HFFc6 (cell line): ENCODE data around the gene ABLIM1. TPM values are rescaled to one million over a fixed set of nuclear protein-coding genes. Genes with fewer than 3 reads are reported as not detected.
A peak's percentile ranks its signal among the peaks of the same experiment; 100 is the strongest.

ENCODE experiments used
- DNase-seq: peaks from one replicate; pipeline ENCODE4 v3.0.0-alpha.2; 2018
- H3K27ac Mint-ChIP-seq: 2 replicates; pipeline ENCODE4 v1.8.0; 2020; ENCODE audit warnings: mild to moderate bottlenecking, mixed read lengths
- H3K27me3 Mint-ChIP-seq: 2 replicates; pipeline ENCODE4 v1.8.0; 2021; ENCODE audit warnings: mild to moderate bottlenecking, moderate library complexity, mixed read lengths; ENCODE audit not compliant: insufficient read depth
- H3K36me3 Mint-ChIP-seq: 2 replicates; pipeline ENCODE4 v1.8.0; 2021; ENCODE audit warnings: low read depth, mixed read lengths
- H3K4me1 Mint-ChIP-seq: 2 replicates; pipeline ENCODE4 v1.8.0; 2020; ENCODE audit warnings: low read depth, mixed read lengths
- H3K4me3 Mint-ChIP-seq: 2 replicates; pipeline ENCODE4 v1.8.0; 2020; ENCODE audit warnings: mild to moderate bottlenecking, moderate library complexity, mixed read lengths
- H3K9me3 Mint-ChIP-seq: 2 replicates; pipeline ENCODE4 v1.8.0; 2020; ENCODE audit warnings: mild to moderate bottlenecking, mixed read lengths
- CTCF ChIP-seq: fragments of 200-600 bp; sonication (generic); IDR thresholded peaks from 2 replicates; pipeline ENCODE4 v1.5.0; 2021; ENCODE audit warnings: antibody characterized with exemption, mild to moderate bottlenecking
- total RNA-seq, 6 experiments: library from RNA; stranded (reverse); fragmentation: NEBNext Ultra II Directional; extraction: Animal tissue kit (Norgen Biotek cat#: 25700); gene quantifications; 2 replicates in 1 of 6; 3 replicates in 5 of 6; pipeline ENCODE4 v1.2.3, GENCODE V29; 2021

ABLIM1 gene
- total RNA-seq, 6 experiments from 2014 or later = 8.0 to 14.6 (median 8.7) TPM

GRCh38 chr10:114687459-114687858 is 29.4 kb upstream of the ABLIM1 start:
- Mint-ChIP-seq H3K36me3 (0 out of 2 replicates have a peak, but pooled peaks cover 4% of the 10 kb centered on the region), H3K27ac (no peak overlapping the region), H3K9me3 (no peaks in the 10 kb centered on the region), H3K4me1 (peaks cover 49% of the 10 kb centered on the region), H3K4me3 (no peak overlapping the region), H3K27me3 (no peaks in the 10 kb centered on the region; the same call in 1 of the 2 replicates)
- no peak for TF ChIP-seq CTCF
- no peak for DNase-seq

GRCh38 chr10:114686013-114686412 is 27.9 kb upstream of the ABLIM1 start:
- no peak for TF ChIP-seq CTCF
- DNase-seq = no peak
- 0 out of 2 replicates have a peak, but pooled peaks cover 4% of the 10 kb centered on the region for H3K36me3 Mint-ChIP-seq
- no peak overlapping the region for H3K27ac Mint-ChIP-seq
- no peaks in the 10 kb centered on the region for H3K9me3 Mint-ChIP-seq
- no peaks in the 10 kb centered on the region for H3K27me3 Mint-ChIP-seq
- peaks cover 48% of the 10 kb centered on the region for H3K4me1 Mint-ChIP-seq
- no peak overlapping the region for H3K4me3 Mint-ChIP-seq

GRCh38 chr10:114685456-114685855 is 27.4 kb upstream of the ABLIM1 start:
- no peak overlapping the region for H3K4me3 Mint-ChIP-seq
- DNase-seq = no peak
- H3K27ac Mint-ChIP-seq = peak overlapping the region; percentile 26; the same call in 1 of the 2 replicates
- no peaks in the 10 kb centered on the region for H3K27me3 Mint-ChIP-seq
- no peak for TF ChIP-seq CTCF
- H3K9me3 Mint-ChIP-seq = no peaks in the 10 kb centered on the region
- peaks cover 45% of the 10 kb centered on the region for H3K4me1 Mint-ChIP-seq
- H3K36me3 Mint-ChIP-seq = 0 out of 2 replicates have a peak, but pooled peaks cover 4% of the 10 kb centered on the region

GRCh38 chr10:114684822-114685209 is 26.7 kb upstream of the ABLIM1 start:
- Mint-ChIP-seq H3K4me3 (peak overlapping the region; percentile 79), H3K4me1 (peaks cover 45% of the 10 kb centered on the region), H3K36me3 (0 out of 2 replicates have a peak, but pooled peaks cover 4% of the 10 kb centered on the region), H3K27ac (peak overlapping the region; percentile 71), H3K27me3 (no peaks in the 10 kb centered on the region), H3K9me3 (no peaks in the 10 kb centered on the region)
- TF ChIP-seq CTCF = no peak
- peak; percentile 74 for DNase-seq

GRCh38 chr10:114684084-114684821 is 26.2 kb upstream of the ABLIM1 start:
- no peaks in the 10 kb centered on the region for H3K9me3 Mint-ChIP-seq
- peaks cover 45% of the 10 kb centered on the region for H3K4me1 Mint-ChIP-seq
- H3K27me3 Mint-ChIP-seq = no peaks in the 10 kb centered on the region
- peak; percentile 19 for DNase-seq
- peak overlapping the region; percentile 79 for H3K4me3 Mint-ChIP-seq
- 0 out of 2 replicates have a peak, but pooled peaks cover 4% of the 10 kb centered on the region for H3K36me3 Mint-ChIP-seq
- TF ChIP-seq CTCF = no peak
- peak overlapping the region; percentile 71 for H3K27ac Mint-ChIP-seq
